Testis (tissue), 3 donors: ENCODE measurements around the gene MRLN. TPM values are rescaled to one million over a fixed set of nuclear protein-coding genes. Genes with fewer than 3 reads are reported as not detected.
A peak's percentile ranks its signal among the peaks of the same experiment; 100 is the strongest.
"Not testable (repeated sequence)": the region's sequence is repeated elsewhere in the genome, so short reads cannot be mapped to it uniquely, and the experiment has no call there.

ENCODE experiments used
- DNase-seq: peaks from one replicate; pipeline ENCODE4 v3.0.0-alpha.2; 2019
- H3K27ac ChIP-seq, 2 donors: fragments of 200-600 bp; sonication (generic); one replicate each; pipeline ENCODE4 v1.5.1; 2019
- H3K27me3 ChIP-seq: fragments of 200-600 bp; sonication (generic); one replicate; pipeline ENCODE4 v1.5.1; 2019
- H3K36me3 ChIP-seq: fragments of 200-600 bp; sonication (generic); one replicate; pipeline ENCODE4 v1.5.1; 2017; ENCODE audit warnings: low read depth; ENCODE audit errors: missing control alignments
- H3K4me1 ChIP-seq: fragments of 200-600 bp; sonication (generic); one replicate; pipeline ENCODE4 v1.5.1; 2019
- H3K4me3 ChIP-seq, 2 donors: fragments of 200-600 bp; sonication (generic); one replicate each; pipeline ENCODE4 v1.5.1; 2017 to 2019
- H3K9me3 ChIP-seq: fragments of 200-600 bp; sonication (generic); one replicate; pipeline ENCODE4 v1.5.1; 2017
- POLR2A ChIP-seq: fragments of 450-650 bp; IDR thresholded peaks from one replicate; pipeline ENCODE4 v1.6.1; 2017; ENCODE audit warnings: antibody characterized with exemption, mild to moderate bottlenecking, moderate library complexity
- WGBS, 2 donors: methylation state at CpG; one replicate each; pipeline ENCODE4 v1.1.5; 2018; 5-methylcytosine and 5-hydroxymethylcytosine counted together
- intact Hi-C: fragments of 100-400 bp; cut with DNase I; formaldehyde crosslinking; loops from one replicate; pipeline ENCODE4 v1.15.1; 2023; ENCODE audit warnings: low total_unique reads
- polyA plus RNA-seq: library from polyadenylated mRNA; stranded (reverse); fragments of 350-450 nt; fragmentation: Illumina TruSeq; extraction: RNeasy Lipid Tissue Mini Kit (QIAGEN cat#74804); gene quantifications from one replicate; pipeline ENCODE4 v1.2.3, GENCODE V29; 2014; ENCODE audit warnings: low read depth, low replicate concordance; ENCODE audit not compliant: insufficient read depth
- total RNA-seq, 2 donors: library from RNA; depleted of rRNA; stranded (reverse); fragments of >200 nt; gene quantifications; one replicate each; pipeline ENCODE4 v1.2.3, GENCODE V29; 2016
- TF ChIP-seq, protein P1 (sequence below), 3 experiments: fragments of 450-650 bp in 2 of 3; fragments of 200-600 bp in 1 of 3; sonication (generic) in 1 of 3; IDR thresholded peaks; one replicate each; pipeline ENCODE4 v1.5.1; 2016 to 2019; ENCODE audit warnings: antibody characterized with exemption in 3 of 3, mild to moderate bottlenecking in 2 of 3, moderate library complexity in 1 of 3

The MRLN gene
- total and polyA plus RNA-seq, 3 donors from 2014 or later: 1.4 TPM; not detected in 2

GRCh38 chr10:59748834-59749233, 4.4 kb downstream of the MRLN start:
- no peaks in the 10 kb centered on the region for H3K9me3 ChIP-seq
- H3K4me1 ChIP-seq: no peaks in the 10 kb centered on the region
- TF ChIP-seq, protein P1, sequence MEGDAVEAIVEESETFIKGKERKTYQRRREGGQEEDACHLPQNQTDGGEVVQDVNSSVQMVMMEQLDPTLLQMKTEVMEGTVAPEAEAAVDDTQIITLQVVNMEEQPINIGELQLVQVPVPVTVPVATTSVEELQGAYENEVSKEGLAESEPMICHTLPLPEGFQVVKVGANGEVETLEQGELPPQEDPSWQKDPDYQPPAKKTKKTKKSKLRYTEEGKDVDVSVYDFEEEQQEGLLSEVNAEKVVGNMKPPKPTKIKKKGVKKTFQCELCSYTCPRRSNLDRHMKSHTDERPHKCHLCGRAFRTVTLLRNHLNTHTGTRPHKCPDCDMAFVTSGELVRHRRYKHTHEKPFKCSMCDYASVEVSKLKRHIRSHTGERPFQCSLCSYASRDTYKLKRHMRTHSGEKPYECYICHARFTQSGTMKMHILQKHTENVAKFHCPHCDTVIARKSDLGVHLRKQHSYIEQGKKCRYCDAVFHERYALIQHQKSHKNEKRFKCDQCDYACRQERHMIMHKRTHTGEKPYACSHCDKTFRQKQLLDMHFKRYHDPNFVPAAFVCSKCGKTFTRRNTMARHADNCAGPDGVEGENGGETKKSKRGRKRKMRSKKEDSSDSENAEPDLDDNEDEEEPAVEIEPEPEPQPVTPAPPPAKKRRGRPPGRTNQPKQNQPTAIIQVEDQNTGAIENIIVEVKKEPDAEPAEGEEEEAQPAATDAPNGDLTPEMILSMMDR (IDR thresholded peaks at IDR 0.05): no peak
- no peak for TF ChIP-seq POLR2A
- no peaks in the 10 kb centered on the region for H3K36me3 ChIP-seq
- intact Hi-C loops: no loop called here
- H3K27me3 ChIP-seq: no peaks in the 10 kb centered on the region
- no peak overlapping the region for H3K4me3 ChIP-seq
- DNase-seq: no peak
- H3K27ac ChIP-seq: no peak overlapping the region
- WGBS, 2 donors: 92 to 93% methylated on average over 1 of the region's 1 CpG

DNA sequence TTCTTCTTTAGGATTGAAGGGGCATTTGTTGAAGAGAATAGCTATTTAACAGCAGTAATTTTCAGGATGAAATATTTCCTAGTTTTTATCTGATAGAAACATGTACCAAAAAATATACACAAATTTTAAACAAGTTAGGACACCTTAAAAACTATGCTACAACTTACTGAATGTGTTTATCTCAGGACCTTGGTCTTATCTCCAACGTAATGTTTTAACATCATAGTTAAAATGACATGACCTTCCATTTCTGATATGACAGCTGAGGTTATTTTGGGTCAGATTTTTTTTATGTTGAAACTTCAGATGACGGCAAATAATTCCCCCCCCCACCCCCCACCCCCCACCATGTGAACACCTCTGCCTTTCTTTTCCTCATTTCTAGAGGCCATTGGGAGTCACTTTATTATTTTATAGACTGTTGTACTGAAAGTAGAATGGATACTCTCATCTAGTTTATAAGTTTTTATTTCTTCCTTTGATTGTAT, 8.0 kb downstream of the MRLN start:
- Histone ChIP-seq H3K27ac (no peak overlapping the region), H3K4me3 (no peak overlapping the region), H3K9me3 (no peaks in the 10 kb centered on the region), H3K36me3 (no peaks in the 10 kb centered on the region), H3K27me3 (no peaks in the 10 kb centered on the region), H3K4me1 (no peaks in the 10 kb centered on the region)
- intact Hi-C loops: no loop called here
- TF ChIP-seq, protein P1 (IDR thresholded peaks at IDR 0.05): no peak
- no peak for TF ChIP-seq POLR2A
- DNase-seq: no peak
- WGBS, 2 donors: 66 to 72% methylated on average over 2 of the region's 2 CpGs

DNA sequence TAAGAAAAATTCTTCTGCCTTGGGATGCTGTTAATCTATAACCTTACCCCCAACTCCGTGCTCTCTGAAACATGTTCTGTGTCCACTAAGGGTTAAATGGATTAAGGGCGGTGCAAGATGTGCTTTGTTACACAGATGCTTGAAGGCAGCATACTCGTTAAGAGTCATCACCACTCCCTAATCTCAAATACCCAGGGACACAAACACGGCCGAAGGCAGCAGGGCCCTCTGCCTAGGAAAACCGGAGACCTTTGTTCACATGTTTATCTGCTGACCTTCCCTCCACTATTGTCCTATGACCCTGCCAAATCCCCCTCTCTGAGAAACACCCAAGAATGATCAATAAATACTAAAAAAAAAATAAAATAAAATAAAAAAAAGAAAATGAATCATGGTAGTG, 8.5 kb downstream of the MRLN start:
- intact Hi-C loops, H3K9me3 ChIP-seq, H3K27me3 ChIP-seq, H3K4me3 ChIP-seq, H3K4me1 ChIP-seq, DNase-seq, H3K27ac ChIP-seq, H3K36me3 ChIP-seq: not testable (repeated sequence)
- WGBS, 2 donors: 24 to 32% methylated on average over 6 of the region's 6 CpGs

DNA sequence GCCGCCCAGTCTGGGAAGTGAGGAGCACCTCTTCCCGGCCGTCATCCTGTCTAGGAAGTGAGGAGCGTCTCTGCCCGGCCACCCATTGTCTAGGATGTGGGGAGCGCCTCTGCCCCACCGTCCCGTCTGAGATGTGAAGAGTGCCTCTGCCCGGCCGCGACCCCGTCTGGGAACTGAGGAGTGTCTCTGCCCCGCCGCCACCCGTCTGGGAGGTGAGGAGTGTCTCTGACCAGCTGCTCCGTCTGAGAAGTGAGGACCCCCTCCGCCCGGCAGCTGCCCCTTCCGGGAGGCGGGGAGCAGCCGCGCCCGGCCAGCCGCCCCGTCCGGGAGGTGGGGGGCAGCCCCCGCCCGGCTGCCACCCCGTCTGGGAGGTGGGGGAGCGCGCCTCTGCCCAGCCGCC, 9.1 kb downstream of the MRLN start:
- H3K4me1 ChIP-seq, DNase-seq: not testable (repeated sequence)
- WGBS, 2 donors: 72% methylated on average over 26 of the region's 32 CpGs; no CpG with 5 or more reads in 1 of the 2 donors

GRCh38 chr10:59741583-59741982, 11.7 kb downstream of the MRLN start:
- intact Hi-C loops: no loop called here
- WGBS, 2 donors: 88 to 90% methylated on average over 5 of the region's 5 CpGs
- Histone ChIP-seq H3K9me3 (no peaks in the 10 kb centered on the region), H3K27ac (no peak overlapping the region), H3K27me3 (no peaks in the 10 kb centered on the region), H3K4me1 (no peaks in the 10 kb centered on the region), H3K36me3 (no peaks in the 10 kb centered on the region), H3K4me3 (no peak overlapping the region)
- no peak for TF ChIP-seq POLR2A
- TF ChIP-seq, protein P1 (IDR thresholded peaks at IDR 0.05): no peak
- DNase-seq: no peak

More for the DNA sequence above, 9.1 kb downstream of the MRLN start:
- intact Hi-C loops, H3K27ac ChIP-seq, H3K27me3 ChIP-seq, H3K36me3 ChIP-seq, H3K9me3 ChIP-seq: not testable (repeated sequence)
- peak overlapping the region in 1 of 2 donors; percentile 26 for H3K4me3 ChIP-seq

DNA sequence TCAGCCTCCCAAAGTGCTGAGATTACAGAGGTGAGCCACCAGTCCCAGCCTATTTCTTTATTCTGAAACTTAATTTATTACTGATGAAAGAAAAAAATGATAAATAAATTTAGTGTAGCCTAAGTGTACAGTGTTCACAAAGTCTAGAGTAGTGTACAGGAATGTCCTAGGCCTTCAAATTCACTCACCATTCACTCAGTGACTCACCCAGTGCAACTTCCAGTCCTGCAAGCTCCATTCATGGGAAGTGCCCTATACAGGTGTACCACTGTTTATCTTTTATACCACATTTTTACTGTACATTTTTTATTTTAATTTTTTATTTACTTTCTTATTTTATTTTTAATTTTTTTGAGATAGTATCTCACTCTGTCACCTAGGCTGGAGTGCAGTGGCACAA, 12.2 kb downstream of the MRLN start:
- TF ChIP-seq, protein P1 (IDR thresholded peaks at IDR 0.05): no peak
- no peak for TF ChIP-seq POLR2A
- Histone ChIP-seq H3K9me3 (no peaks in the 10 kb centered on the region), H3K4me1 (no peaks in the 10 kb centered on the region), H3K27me3 (no peaks in the 10 kb centered on the region), H3K36me3 (no peaks in the 10 kb centered on the region), H3K27ac (no peak overlapping the region), H3K4me3 (no peak overlapping the region)
- intact Hi-C loops: no loop called here
- DNase-seq: no peak
